Endodermal cell (in vitro differentiated cells): Measurements from ENCODE around the gene DNASE1L1. TPM values are rescaled to one million over a fixed set of nuclear protein-coding genes. Genes with fewer than 3 reads are reported as not detected.

Experiments used
- DNase-seq: peaks from one replicate; pipeline ENCODE4 v3.0.0-alpha.2; 2017
- H3K27ac ChIP-seq: 2 replicates; pipeline ENCODE4 v1.5.1; 2013; ENCODE audit warnings: mild to moderate bottlenecking, low read depth, low read length, moderate library complexity
- H3K27me3 ChIP-seq: 2 replicates; pipeline ENCODE4 v1.6.1; 2013; ENCODE audit warnings: mild to moderate bottlenecking, low read length, moderate library complexity; ENCODE audit not compliant: insufficient read depth, control insufficient read depth, poor library complexity, severe bottlenecking
- H3K36me3 ChIP-seq: 2 replicates; pipeline ENCODE4 v1.7.0; 2013; ENCODE audit warnings: mild to moderate bottlenecking, low read length, moderate library complexity; ENCODE audit not compliant: control insufficient read depth, insufficient read depth
- H3K4me1 ChIP-seq: one replicate; pipeline ENCODE4 v1.7.0; 2013; ENCODE audit warnings: low read length; ENCODE audit not compliant: control insufficient read depth, insufficient read depth
- H3K4me3 ChIP-seq: 2 replicates; pipeline ENCODE4 v1.5.1; 2013; ENCODE audit warnings: mild to moderate bottlenecking, low read length, moderate library complexity
- H3K9ac ChIP-seq: 2 replicates; pipeline ENCODE4 v1.6.1; 2013; ENCODE audit warnings: mild to moderate bottlenecking, low read length, moderate library complexity; ENCODE audit not compliant: poor library complexity, severe bottlenecking; ENCODE audit errors: extremely low read depth
- H3K9me3 ChIP-seq: 2 replicates; pipeline ENCODE4 v1.6.1; 2013; ENCODE audit warnings: mild to moderate bottlenecking, low read length, moderate library complexity; ENCODE audit not compliant: control insufficient read depth
- H3K27ac Mint-ChIP-seq: 2 replicates; pipeline ENCODE4 v1.8.0; 2020; ENCODE audit warnings: mixed read lengths
- H3K27me3 Mint-ChIP-seq: 2 replicates; pipeline ENCODE4 v1.8.0; 2021; ENCODE audit warnings: mild to moderate bottlenecking, mixed read lengths; ENCODE audit not compliant: insufficient read depth
- H3K36me3 Mint-ChIP-seq: 2 replicates; pipeline ENCODE4 v1.8.0; 2020; ENCODE audit warnings: low read depth, mixed read lengths
- H3K4me1 Mint-ChIP-seq: 2 replicates; pipeline ENCODE4 v1.8.0; 2020; ENCODE audit warnings: mixed read lengths
- H3K4me3 Mint-ChIP-seq: 2 replicates; pipeline ENCODE4 v1.8.0; 2020; ENCODE audit warnings: mild to moderate bottlenecking, moderate library complexity, mixed read lengths
- H3K9me3 Mint-ChIP-seq: 2 replicates; pipeline ENCODE4 v1.8.0; 2020; ENCODE audit warnings: mild to moderate bottlenecking, mixed read lengths
- WGBS, 2 experiments: methylation state at CpG; one replicate each; pipeline versions ENCODE4 v1.1.5 to v1.1.7; 2013; ENCODE audit warnings: missing lambda C conversion rate in 2 of 2, mixed read lengths in 1 of 2; ENCODE audit not compliant: insufficient coverage in 1 of 2, insufficient read length in 1 of 2; 5-methylcytosine and 5-hydroxymethylcytosine counted together
- microRNA-seq: library from miRNA; unstranded; fragments of <30 nt; microRNA quantifications from one replicate; pipeline ENCODE4 v1.2.0, GENCODE V29; 2020; ENCODE audit warnings: borderline microRNAs expressed
- total RNA-seq, 2 donors: library from RNA; stranded (reverse); fragmentation: NEBNext Ultra II Directional in 1 of 2; extraction: Animal tissue kit (Norgen Biotek cat#: 25700) in 1 of 2; gene quantifications; 2 replicates in 1 of 2; 3 replicates in 1 of 2; pipeline ENCODE4 v1.2.1, GENCODE V29; 2021
- TF ChIP-seq, protein P1 (sequence below): fragments of 200-600 bp; sonication (generic); conservative IDR thresholded peaks from 2 replicates; pipeline ENCODE4 v1.5.0; 2021; ENCODE audit warnings: antibody characterized with exemption, mild to moderate bottlenecking

The DNASE1L1 gene
- total RNA-seq, 2 donors from 2014 or later: 13.8 to 17.0 TPM

DNA sequence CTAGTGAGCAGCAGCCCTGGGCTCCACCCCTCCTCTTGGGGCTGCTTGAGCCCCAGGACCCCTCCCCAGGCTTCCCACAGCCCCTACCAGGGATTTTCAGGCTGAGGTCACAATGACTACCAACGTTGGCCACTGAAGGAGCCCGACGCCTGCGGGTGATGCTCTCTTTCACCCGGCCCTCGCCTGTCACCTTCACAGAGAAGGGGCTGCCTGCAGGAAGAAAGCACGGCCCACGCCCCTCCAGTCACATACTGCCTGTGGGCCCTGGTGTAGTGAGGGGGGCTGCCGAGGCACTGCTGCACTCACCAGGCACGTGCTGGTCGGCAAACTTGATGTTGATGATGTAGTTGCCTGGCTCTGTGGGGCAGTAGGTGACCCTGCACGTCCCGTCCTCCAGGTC is 56.6 kb downstream of the DNASE1L1 start:
- Histone ChIP-seq H3K4me3 (no peak overlapping the region), H3K36me3 (peaks cover 61% of the 10 kb centered on the region), H3K9me3 (no peaks in the 10 kb centered on the region), H3K27me3 (no peaks in the 10 kb centered on the region), H3K4me1 (no peaks in the 10 kb centered on the region), H3K9ac (no peak overlapping the region), H3K27ac (no peak overlapping the region)
- H3K4me1 Mint-ChIP-seq: no peaks in the 10 kb centered on the region
- H3K4me3 Mint-ChIP-seq: no peak overlapping the region
- H3K9me3 Mint-ChIP-seq: peaks cover 43% of the 10 kb centered on the region
- DNase-seq: no peak
- H3K27me3 Mint-ChIP-seq: no peaks in the 10 kb centered on the region
- TF ChIP-seq, protein P1, sequence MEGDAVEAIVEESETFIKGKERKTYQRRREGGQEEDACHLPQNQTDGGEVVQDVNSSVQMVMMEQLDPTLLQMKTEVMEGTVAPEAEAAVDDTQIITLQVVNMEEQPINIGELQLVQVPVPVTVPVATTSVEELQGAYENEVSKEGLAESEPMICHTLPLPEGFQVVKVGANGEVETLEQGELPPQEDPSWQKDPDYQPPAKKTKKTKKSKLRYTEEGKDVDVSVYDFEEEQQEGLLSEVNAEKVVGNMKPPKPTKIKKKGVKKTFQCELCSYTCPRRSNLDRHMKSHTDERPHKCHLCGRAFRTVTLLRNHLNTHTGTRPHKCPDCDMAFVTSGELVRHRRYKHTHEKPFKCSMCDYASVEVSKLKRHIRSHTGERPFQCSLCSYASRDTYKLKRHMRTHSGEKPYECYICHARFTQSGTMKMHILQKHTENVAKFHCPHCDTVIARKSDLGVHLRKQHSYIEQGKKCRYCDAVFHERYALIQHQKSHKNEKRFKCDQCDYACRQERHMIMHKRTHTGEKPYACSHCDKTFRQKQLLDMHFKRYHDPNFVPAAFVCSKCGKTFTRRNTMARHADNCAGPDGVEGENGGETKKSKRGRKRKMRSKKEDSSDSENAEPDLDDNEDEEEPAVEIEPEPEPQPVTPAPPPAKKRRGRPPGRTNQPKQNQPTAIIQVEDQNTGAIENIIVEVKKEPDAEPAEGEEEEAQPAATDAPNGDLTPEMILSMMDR: no peak
- 95 to 97% methylated on average over 5 to 13 of the region's 13 CpGs for WGBS, 2 experiments
- no peak overlapping the region for H3K27ac Mint-ChIP-seq
- H3K36me3 Mint-ChIP-seq: peaks cover 35% of the 10 kb centered on the region

- Mint-ChIP-seq H3K36me3 (peaks cover 32% of the 10 kb centered on the region), H3K27me3 (no peaks in the 10 kb centered on the region), H3K4me1 (peaks cover 2% of the 10 kb centered on the region), H3K9me3 (peaks cover 45% of the 10 kb centered on the region), H3K4me3 (no peak overlapping the region), H3K27ac (no peak overlapping the region)
- no peak overlapping the region for H3K4me3 ChIP-seq
- H3K36me3 ChIP-seq: peaks cover 61% of the 10 kb centered on the region
- H3K4me1 ChIP-seq: no peaks in the 10 kb centered on the region
- no peak for DNase-seq
- H3K9me3 ChIP-seq: no peaks in the 10 kb centered on the region
- no peaks in the 10 kb centered on the region for H3K27me3 ChIP-seq
- H3K9ac ChIP-seq: no peak overlapping the region
- TF ChIP-seq, protein P1: no peak
- no peak overlapping the region for H3K27ac ChIP-seq
- 95 to 100% methylated on average over 4 to 14 of the region's 14 CpGs for WGBS, 2 experiments
Measured at GRCh38 chrX:154352012-154352401, 57.0 kb downstream of the DNASE1L1 start.

Small RNA genes lying within 50 kb of the gene (microRNA-seq; reads per million reads assigned to microRNA genes)
- not detected for gene MIR6858

Other genes with a start within 250 kb of the DNASE1L1 start
- gene OPN1MW, start 226.7 kb downstream of the DNASE1L1 start, total RNA-seq: not detected
- not detected for gene OPN1MW2, start 189.5 kb downstream of the DNASE1L1 start, total RNA-seq
- not detected for gene OPN1MW3, start 151.7 kb downstream of the DNASE1L1 start, total RNA-seq
- gene TEX28, start 114.1 kb downstream of the DNASE1L1 start, total RNA-seq: not detected
- not detected for gene TKTL1, start 113.5 kb downstream of the DNASE1L1 start, total RNA-seq
- 1,000 to 10,000 TPM; 1,074 to 1,251 TPM for gene FLNA, start 34.6 kb downstream of the DNASE1L1 start, total RNA-seq
- gene EMD, start 30.0 kb downstream of the DNASE1L1 start, total RNA-seq: 10 to 100 TPM; 60.3 to 76.4 TPM
- 1,000 to 10,000 TPM; 2,142 to 2,551 TPM for gene RPL10, start 10.9 kb downstream of the DNASE1L1 start, total RNA-seq
- 10 to 100 TPM; 32.9 to 62.9 TPM for gene TAFAZZIN, start 2.3 kb upstream of the DNASE1L1 start, total RNA-seq
- gene ATP6AP1, start 19.4 kb upstream of the DNASE1L1 start, total RNA-seq: 10 to 100 TPM; 61.6 to 66.8 TPM
- gene GDI1, start 27.9 kb upstream of the DNASE1L1 start, total RNA-seq: 100 to 1,000 TPM; 143 to 179 TPM
- 100 to 1,000 TPM in 1 of 2 donors, 10 to 100 TPM in 1; 91.0 to 102 TPM for gene FAM50A, start 34.9 kb upstream of the DNASE1L1 start, total RNA-seq
- gene PLXNA3, start 49.0 kb upstream of the DNASE1L1 start, total RNA-seq: 10 to 100 TPM; 52.6 to 68.8 TPM
- gene LAGE3, start 70.0 kb upstream of the DNASE1L1 start, total RNA-seq: 10 to 100 TPM; 29.5 to 34.1 TPM
- 10 to 100 TPM; 29.1 to 35.9 TPM for gene UBL4A, start 77.4 kb upstream of the DNASE1L1 start, total RNA-seq
- 1 to 10 TPM; 5.4 to 9.1 TPM for gene SLC10A3, start 81.4 kb upstream of the DNASE1L1 start, total RNA-seq
- gene FAM3A, start 107.0 kb upstream of the DNASE1L1 start, total RNA-seq: 10 to 100 TPM; 23.6 to 24.3 TPM
- 10 to 100 TPM; 71.7 to 81.4 TPM for gene G6PD, start 137.6 kb upstream of the DNASE1L1 start, total RNA-seq
- 10 to 100 TPM; 19.8 to 20.3 TPM for gene IKBKG, start 138.4 kb upstream of the DNASE1L1 start, total RNA-seq
- gene CTAG1A, start 175.9 kb upstream of the DNASE1L1 start, total RNA-seq: not detected
- gene CTAG1B, start 210.0 kb upstream of the DNASE1L1 start, total RNA-seq: not detected
- not detected for gene CTAG2, start 244.3 kb upstream of the DNASE1L1 start, total RNA-seq